Effector memory CD8-positive, alpha-beta T cell (primary cell): ENCODE data around the gene NDUFAB1.

Experiments used
- ATAC-seq: fragments of 150-1000 bp; cut with Tn5 transposase; replicated peaks from 2 replicates; pipeline ENCODE4 v1.10.0; 2021; ENCODE audit warnings: mild to moderate bottlenecking, moderate library complexity
- DNase-seq, 3 experiments: peaks; one replicate each; pipeline ENCODE4 v3.0.0; 2021
- H3K27ac Mint-ChIP-seq, 2 donors: one replicate each; pipeline ENCODE4 v1.8.0; 2022; ENCODE audit warnings: mild to moderate bottlenecking in 2 of 2, mixed read lengths in 2 of 2, moderate library complexity in 2 of 2
- H3K27me3 Mint-ChIP-seq, 2 donors: one replicate each; pipeline ENCODE4 v1.8.0; 2022; ENCODE audit warnings: mixed read lengths in 2 of 2
- H3K36me3 Mint-ChIP-seq: one replicate; pipeline ENCODE4 v1.8.0; 2022; ENCODE audit warnings: mild to moderate bottlenecking, moderate library complexity, mixed read lengths; ENCODE audit not compliant: insufficient read depth
- H3K4me1 Mint-ChIP-seq, 2 donors: one replicate each; pipeline ENCODE4 v1.8.0; 2022; ENCODE audit warnings: low read depth in 2 of 2, mixed read lengths in 2 of 2
- H3K4me3 Mint-ChIP-seq, 2 donors: one replicate each; pipeline ENCODE4 v1.8.0; 2022; ENCODE audit warnings: mild to moderate bottlenecking in 2 of 2, mixed read lengths in 2 of 2, moderate library complexity in 2 of 2
- H3K9me3 Mint-ChIP-seq, 2 donors: one replicate each; pipeline ENCODE4 v1.8.0; 2022; ENCODE audit warnings: mixed read lengths in 2 of 2

Gene NDUFAB1

GRCh38 chr16:23577493-23577892, 18.6 kb downstream of the NDUFAB1 start:
- Mint-ChIP-seq H3K27ac (peak overlapping the region in 1 of 2 donors; percentile 32), H3K36me3 (peaks cover 30% of the 10 kb centered on the region)

GRCh38 chr16:23575834-23576233, 20.3 kb downstream of the NDUFAB1 start:
- Mint-ChIP-seq H3K4me1 (no peaks in the 10 kb centered on the region), H3K27me3 (no peaks in the 10 kb centered on the region), H3K4me3 (no peak overlapping the region), H3K27ac (no peak overlapping the region), H3K36me3 (peaks cover 19% of the 10 kb centered on the region), H3K9me3 (no peaks in the 10 kb centered on the region)
- ATAC-seq: no peak
- no peak for DNase-seq

More at GRCh38 chr16:23577493-23577892, 18.6 kb downstream of the NDUFAB1 start:
- DNase-seq (no peak), ATAC-seq (no peak)
- Mint-ChIP-seq H3K4me1 (no peaks in the 10 kb centered on the region), H3K4me3 (no peak overlapping the region), H3K27me3 (no peaks in the 10 kb centered on the region), H3K9me3 (no peaks in the 10 kb centered on the region)

- Mint-ChIP-seq H3K9me3 (no peaks in the 10 kb centered on the region), H3K27me3 (no peaks in the 10 kb centered on the region), H3K4me1 (peaks cover 0 to 3% of the 10 kb centered on the region in 2 donors), H3K36me3 (peaks cover 23% of the 10 kb centered on the region), H3K27ac (no peak overlapping the region), H3K4me3 (no peak overlapping the region)
- ATAC-seq (no peak), DNase-seq (no peak)
These were observed 22.3 kb downstream of the NDUFAB1 start for GRCh38 chr16:23573817-23574216.

GRCh38 chr16:23572394-23572793, 23.7 kb downstream of the NDUFAB1 start:
- Mint-ChIP-seq H3K9me3 (no peaks in the 10 kb centered on the region), H3K4me1 (peaks cover 0 to 3% of the 10 kb centered on the region in 2 donors), H3K27me3 (no peaks in the 10 kb centered on the region), H3K36me3 (peaks cover 34% of the 10 kb centered on the region), H3K27ac (no peak overlapping the region), H3K4me3 (no peak overlapping the region)
- ATAC-seq (no peak), DNase-seq (no peak)

- no peak overlapping the region for H3K27ac Mint-ChIP-seq
- no peaks in the 10 kb centered on the region for H3K9me3 Mint-ChIP-seq
- no peak for ATAC-seq
- H3K27me3 Mint-ChIP-seq: no peaks in the 10 kb centered on the region
- peaks cover 39% of the 10 kb centered on the region for H3K36me3 Mint-ChIP-seq
- H3K4me3 Mint-ChIP-seq: no peak overlapping the region
- H3K4me1 Mint-ChIP-seq: peaks cover 0 to 3% of the 10 kb centered on the region in 2 donors
- DNase-seq: no peak
These were observed 24.2 kb downstream of the NDUFAB1 start for GRCh38 chr16:23571895-23572294.

GRCh38 chr16:23570992-23571632, 25.0 kb downstream of the NDUFAB1 start:
- DNase-seq (no peak), ATAC-seq (peak; percentile 22)
- Mint-ChIP-seq H3K27ac (no peak overlapping the region), H3K36me3 (peaks cover 45% of the 10 kb centered on the region), H3K9me3 (no peaks in the 10 kb centered on the region), H3K4me1 (peaks cover 0 to 3% of the 10 kb centered on the region in 2 donors), H3K27me3 (no peaks in the 10 kb centered on the region), H3K4me3 (no peak overlapping the region)

- peaks cover 0 to 7% of the 10 kb centered on the region in 2 donors for H3K4me1 Mint-ChIP-seq
- H3K27ac Mint-ChIP-seq: no peak overlapping the region
- ATAC-seq (no peak), DNase-seq (no peak)
- H3K36me3 Mint-ChIP-seq: peaks cover 80% of the 10 kb centered on the region
- no peaks in the 10 kb centered on the region for H3K9me3 Mint-ChIP-seq
- no peak overlapping the region for H3K4me3 Mint-ChIP-seq
- H3K27me3 Mint-ChIP-seq: no peaks in the 10 kb centered on the region
These were observed 28.5 kb downstream of the NDUFAB1 start for GRCh38 chr16:23567602-23568001.

GRCh38 chr16:23566724-23567123, 29.4 kb downstream of the NDUFAB1 start:
- H3K27me3 Mint-ChIP-seq: no peaks in the 10 kb centered on the region
- H3K27ac Mint-ChIP-seq: no peak overlapping the region
- H3K36me3 Mint-ChIP-seq: peaks cover 89% of the 10 kb centered on the region
- no peak for ATAC-seq
- H3K4me1 Mint-ChIP-seq: peaks cover 2 to 7% of the 10 kb centered on the region in 2 donors
- no peak overlapping the region for H3K4me3 Mint-ChIP-seq
- no peak for DNase-seq
- H3K9me3 Mint-ChIP-seq: no peaks in the 10 kb centered on the region

GRCh38 chr16:23564575-23565363, 31.3 kb downstream of the NDUFAB1 start:
- ATAC-seq (no peak), DNase-seq (no peak)
- peak overlapping the region in 1 of 2 donors; percentile 31 for H3K27ac Mint-ChIP-seq
- no peaks in the 10 kb centered on the region for H3K27me3 Mint-ChIP-seq
- no peak overlapping the region for H3K4me3 Mint-ChIP-seq
- no peaks in the 10 kb centered on the region for H3K9me3 Mint-ChIP-seq
- H3K4me1 Mint-ChIP-seq: peaks cover 5 to 13% of the 10 kb centered on the region in 2 donors
- peaks cover 81% of the 10 kb centered on the region for H3K36me3 Mint-ChIP-seq

GRCh38 chr16:23563186-23563585, 32.9 kb downstream of the NDUFAB1 start:
- peaks cover 5 to 16% of the 10 kb centered on the region in 2 donors for H3K4me1 Mint-ChIP-seq
- ATAC-seq (no peak), DNase-seq (no peak)
- H3K27me3 Mint-ChIP-seq: no peaks in the 10 kb centered on the region
- no peak overlapping the region for H3K4me3 Mint-ChIP-seq
- H3K27ac Mint-ChIP-seq: no peak overlapping the region
- H3K9me3 Mint-ChIP-seq: no peaks in the 10 kb centered on the region
- H3K36me3 Mint-ChIP-seq: peaks cover 78% of the 10 kb centered on the region

- Mint-ChIP-seq H3K27me3 (no peaks in the 10 kb centered on the region), H3K9me3 (no peaks in the 10 kb centered on the region), H3K27ac (no peak overlapping the region), H3K36me3 (peaks cover 73% of the 10 kb centered on the region), H3K4me1 (peaks cover 5 to 16% of the 10 kb centered on the region in 2 donors), H3K4me3 (no peak overlapping the region)
- DNase-seq (no peak), ATAC-seq (no peak)
These were observed 33.6 kb downstream of the NDUFAB1 start for GRCh38 chr16:23562505-23562904.

GRCh38 chr16:23561586-23561985, 34.5 kb downstream of the NDUFAB1 start:
- peaks cover 73% of the 10 kb centered on the region for H3K36me3 Mint-ChIP-seq
- H3K4me3 Mint-ChIP-seq: no peak overlapping the region
- ATAC-seq: no peak
- H3K27ac Mint-ChIP-seq: no peak overlapping the region
- H3K27me3 Mint-ChIP-seq: no peaks in the 10 kb centered on the region
- H3K9me3 Mint-ChIP-seq: no peaks in the 10 kb centered on the region
- DNase-seq: no peak
- peaks cover 7 to 24% of the 10 kb centered on the region in 2 donors for H3K4me1 Mint-ChIP-seq

- Mint-ChIP-seq H3K27me3 (no peaks in the 10 kb centered on the region), H3K27ac (peak overlapping the region; percentile 97), H3K36me3 (peaks cover 43% of the 10 kb centered on the region), H3K4me1 (peaks cover 12 to 22% of the 10 kb centered on the region in 2 donors), H3K9me3 (no peaks in the 10 kb centered on the region), H3K4me3 (peak overlapping the region; percentile 96)
- peak; percentile 2 to 17 (median 6) for DNase-seq
- peak; percentile 14 for ATAC-seq
These were observed 38.1 kb downstream of the NDUFAB1 start for GRCh38 chr16:23557779-23558702.
